HL-60 (cell line): ENCODE data around the gene ANGPT4.

Source experiments
- DNase-seq, 2 experiments: peaks; one replicate each; pipeline ENCODE4 v3.0.0-alpha.2; 2010 to 2020; ENCODE audit warnings: low read depth in 1 of 2, low spot score in 1 of 2
- H3K27ac ChIP-seq: fragments of 250-450 bp; sonication (Bioruptor Pico); replicated peaks from 2 replicates; pipeline ENCODE4 v1.5.1; 2020; ENCODE audit warnings: mild to moderate bottlenecking, moderate library complexity
- H3K27me3 ChIP-seq: fragments of 250-450 bp; sonication (Bioruptor Pico); 2 replicates; pipeline ENCODE4 v1.5.1; 2021; ENCODE audit warnings: mild to moderate bottlenecking, moderate library complexity; ENCODE audit not compliant: insufficient read depth, poor library complexity, severe bottlenecking
- H3K4me3 ChIP-seq: replicated peaks from 2 replicates; pipeline ENCODE4 v1.5.1; 2011; ENCODE audit warnings: mild to moderate bottlenecking, control low read depth, low read length; ENCODE audit not compliant: insufficient read depth
- GABPA ChIP-seq: IDR thresholded peaks from 2 replicates; pipeline ENCODE4 v1.6.1; 2012; ENCODE audit warnings: low read depth
- POLR2AphosphoS5 ChIP-seq: IDR thresholded peaks from 2 replicates; pipeline ENCODE4 v1.6.1; 2012; ENCODE audit warnings: low read depth
- SPI1 ChIP-seq: IDR thresholded peaks from 2 replicates; pipeline ENCODE4 v1.6.1; 2012; ENCODE audit warnings: low read depth, mild to moderate bottlenecking, borderline replicate concordance
- TF ChIP-seq, protein P1 (sequence below): IDR thresholded peaks from 2 replicates; pipeline ENCODE4 v1.6.1; 2012; ENCODE audit warnings: low read depth; ENCODE audit not compliant: insufficient replicate concordance
- TF ChIP-seq, protein P2 (sequence below): IDR thresholded peaks from one replicate; pipeline ENCODE4 v1.5.1; 2011; ENCODE audit warnings: low read length, control low read depth, inconsistent platforms; ENCODE audit not compliant: insufficient read depth

The ANGPT4 gene

DNA sequence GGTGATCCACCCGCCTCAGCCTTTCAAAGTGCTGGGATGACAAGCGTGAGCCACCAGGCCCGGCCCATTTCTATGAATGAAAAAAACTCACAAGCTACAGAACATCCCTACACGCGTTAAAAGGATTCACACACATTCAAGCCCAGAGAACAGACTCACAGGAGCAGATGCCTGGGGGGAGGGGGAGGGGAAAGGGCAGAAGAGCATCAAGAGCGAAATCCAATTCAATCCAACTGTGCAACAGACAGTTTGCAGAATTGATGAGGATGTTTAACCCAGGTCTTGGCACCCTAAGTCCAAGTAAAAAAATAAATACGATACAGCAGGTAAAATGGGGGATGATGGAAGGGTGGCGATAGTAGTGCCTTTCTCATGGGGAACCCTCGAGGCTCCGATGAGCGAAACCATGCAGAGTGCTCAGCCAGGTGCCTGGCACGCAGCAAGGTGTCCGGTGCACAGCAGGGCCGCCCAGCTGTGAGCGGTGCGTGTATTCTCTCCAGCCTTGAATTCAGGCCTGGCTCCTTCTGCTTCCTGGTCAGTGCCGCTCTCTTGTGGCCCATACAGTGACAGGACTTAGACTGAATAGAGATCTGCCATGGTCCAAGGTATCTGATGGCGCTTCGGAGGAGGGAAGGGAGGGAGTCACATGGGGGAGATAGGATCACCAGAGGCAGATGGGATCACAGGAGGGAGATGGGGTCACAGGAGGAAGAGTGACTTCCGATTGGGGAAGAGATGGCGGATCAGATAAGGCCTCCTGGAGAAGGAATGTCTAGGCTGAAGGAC is 35.4 kb upstream of the ANGPT4 start:
- TF ChIP-seq GABPA (no peak), POLR2AphosphoS5 (no peak), SPI1 (no peak)
- TF ChIP-seq, protein P1, sequence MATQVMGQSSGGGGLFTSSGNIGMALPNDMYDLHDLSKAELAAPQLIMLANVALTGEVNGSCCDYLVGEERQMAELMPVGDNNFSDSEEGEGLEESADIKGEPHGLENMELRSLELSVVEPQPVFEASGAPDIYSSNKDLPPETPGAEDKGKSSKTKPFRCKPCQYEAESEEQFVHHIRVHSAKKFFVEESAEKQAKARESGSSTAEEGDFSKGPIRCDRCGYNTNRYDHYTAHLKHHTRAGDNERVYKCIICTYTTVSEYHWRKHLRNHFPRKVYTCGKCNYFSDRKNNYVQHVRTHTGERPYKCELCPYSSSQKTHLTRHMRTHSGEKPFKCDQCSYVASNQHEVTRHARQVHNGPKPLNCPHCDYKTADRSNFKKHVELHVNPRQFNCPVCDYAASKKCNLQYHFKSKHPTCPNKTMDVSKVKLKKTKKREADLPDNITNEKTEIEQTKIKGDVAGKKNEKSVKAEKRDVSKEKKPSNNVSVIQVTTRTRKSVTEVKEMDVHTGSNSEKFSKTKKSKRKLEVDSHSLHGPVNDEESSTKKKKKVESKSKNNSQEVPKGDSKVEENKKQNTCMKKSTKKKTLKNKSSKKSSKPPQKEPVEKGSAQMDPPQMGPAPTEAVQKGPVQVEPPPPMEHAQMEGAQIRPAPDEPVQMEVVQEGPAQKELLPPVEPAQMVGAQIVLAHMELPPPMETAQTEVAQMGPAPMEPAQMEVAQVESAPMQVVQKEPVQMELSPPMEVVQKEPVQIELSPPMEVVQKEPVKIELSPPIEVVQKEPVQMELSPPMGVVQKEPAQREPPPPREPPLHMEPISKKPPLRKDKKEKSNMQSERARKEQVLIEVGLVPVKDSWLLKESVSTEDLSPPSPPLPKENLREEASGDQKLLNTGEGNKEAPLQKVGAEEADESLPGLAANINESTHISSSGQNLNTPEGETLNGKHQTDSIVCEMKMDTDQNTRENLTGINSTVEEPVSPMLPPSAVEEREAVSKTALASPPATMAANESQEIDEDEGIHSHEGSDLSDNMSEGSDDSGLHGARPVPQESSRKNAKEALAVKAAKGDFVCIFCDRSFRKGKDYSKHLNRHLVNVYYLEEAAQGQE: no peak
- TF ChIP-seq, protein P2, sequence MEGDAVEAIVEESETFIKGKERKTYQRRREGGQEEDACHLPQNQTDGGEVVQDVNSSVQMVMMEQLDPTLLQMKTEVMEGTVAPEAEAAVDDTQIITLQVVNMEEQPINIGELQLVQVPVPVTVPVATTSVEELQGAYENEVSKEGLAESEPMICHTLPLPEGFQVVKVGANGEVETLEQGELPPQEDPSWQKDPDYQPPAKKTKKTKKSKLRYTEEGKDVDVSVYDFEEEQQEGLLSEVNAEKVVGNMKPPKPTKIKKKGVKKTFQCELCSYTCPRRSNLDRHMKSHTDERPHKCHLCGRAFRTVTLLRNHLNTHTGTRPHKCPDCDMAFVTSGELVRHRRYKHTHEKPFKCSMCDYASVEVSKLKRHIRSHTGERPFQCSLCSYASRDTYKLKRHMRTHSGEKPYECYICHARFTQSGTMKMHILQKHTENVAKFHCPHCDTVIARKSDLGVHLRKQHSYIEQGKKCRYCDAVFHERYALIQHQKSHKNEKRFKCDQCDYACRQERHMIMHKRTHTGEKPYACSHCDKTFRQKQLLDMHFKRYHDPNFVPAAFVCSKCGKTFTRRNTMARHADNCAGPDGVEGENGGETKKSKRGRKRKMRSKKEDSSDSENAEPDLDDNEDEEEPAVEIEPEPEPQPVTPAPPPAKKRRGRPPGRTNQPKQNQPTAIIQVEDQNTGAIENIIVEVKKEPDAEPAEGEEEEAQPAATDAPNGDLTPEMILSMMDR: no peak
- DNase-seq: no peak
- peaks cover 5% of the 10 kb centered on the region for H3K27me3 ChIP-seq
- H3K27ac ChIP-seq: no peak overlapping the region
- no peak overlapping the region for H3K4me3 ChIP-seq

DNA sequence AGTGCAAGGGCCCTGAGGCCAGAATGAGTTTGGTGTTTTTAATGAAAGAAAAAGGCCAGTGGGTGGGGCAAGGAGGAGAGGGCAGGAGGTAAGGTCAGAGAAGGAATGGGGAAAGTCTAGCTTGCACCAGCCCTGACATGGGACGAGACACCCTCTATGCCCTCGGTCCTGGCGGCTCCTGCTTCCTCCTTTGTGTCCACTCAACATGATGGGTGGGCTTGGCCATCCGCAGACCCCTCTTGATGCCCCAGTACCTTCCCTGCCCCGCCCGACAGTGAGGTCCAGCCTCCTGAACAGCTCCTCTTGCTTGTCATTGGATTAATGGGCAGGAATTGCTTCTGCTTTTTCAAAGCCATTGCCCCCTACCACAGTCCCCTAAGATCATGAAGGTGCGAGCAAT is 33.6 kb upstream of the ANGPT4 start:
- no peak overlapping the region for H3K4me3 ChIP-seq
- TF ChIP-seq SPI1 (no peak), GABPA (no peak), POLR2AphosphoS5 (no peak)
- TF ChIP-seq, protein P2: no peak
- TF ChIP-seq, protein P1: no peak
- H3K27me3 ChIP-seq: peaks cover 5% of the 10 kb centered on the region
- H3K27ac ChIP-seq: no peak overlapping the region
- no peak for DNase-seq

DNA sequence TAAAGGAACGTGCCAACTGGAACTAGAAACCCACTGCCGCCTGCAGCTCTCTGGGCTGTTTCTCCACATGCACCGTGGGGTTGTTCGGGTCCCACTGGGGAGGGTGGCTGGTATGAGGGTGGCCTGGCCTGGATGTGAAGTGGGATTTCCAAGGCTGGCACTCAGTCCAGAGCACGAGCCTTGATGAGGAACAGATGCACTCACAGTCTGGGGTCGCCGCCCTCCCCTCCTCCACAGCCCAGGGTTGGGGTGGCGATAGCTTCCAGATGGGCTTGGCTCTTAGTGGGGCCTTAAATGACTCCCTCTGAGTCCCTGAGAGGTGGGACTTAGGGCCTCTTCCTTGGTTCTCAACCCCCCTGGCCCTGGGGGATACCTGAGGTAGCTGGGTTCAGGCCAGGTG is 30.7 kb upstream of the ANGPT4 start:
- TF ChIP-seq, protein P2: no peak
- TF ChIP-seq SPI1 (no peak), POLR2AphosphoS5 (no peak), GABPA (no peak)
- TF ChIP-seq, protein P1: no peak
- no peak for DNase-seq
- Histone ChIP-seq H3K27ac (no peak overlapping the region), H3K4me3 (no peak overlapping the region), H3K27me3 (no peaks in the 10 kb centered on the region)
